HG02970 (cell line): ENCODE data around the gene CATSPERD.
"Not testable (repeated sequence)": the region's sequence is repeated elsewhere in the genome, so short reads cannot be mapped to it uniquely, and the experiment has no call there.

ENCODE experiments used
- ATAC-seq: cut with Tn5 transposase; IDR thresholded peaks from one replicate; pipeline ENCODE4 v1.9.1; 2021; ENCODE audit warnings: mild to moderate bottlenecking, moderate library complexity, moderate number of reproducible peaks; ENCODE audit not compliant: unreplicated experiment, low FRiP score

CATSPERD gene

GRCh38 chr19:5727453-5728050, 7.1 kb downstream of the CATSPERD start:
- no peak for ATAC-seq

GRCh38 chr19:5733172-5733571, 12.7 kb downstream of the CATSPERD start:
- not testable (repeated sequence) for ATAC-seq

DNA sequence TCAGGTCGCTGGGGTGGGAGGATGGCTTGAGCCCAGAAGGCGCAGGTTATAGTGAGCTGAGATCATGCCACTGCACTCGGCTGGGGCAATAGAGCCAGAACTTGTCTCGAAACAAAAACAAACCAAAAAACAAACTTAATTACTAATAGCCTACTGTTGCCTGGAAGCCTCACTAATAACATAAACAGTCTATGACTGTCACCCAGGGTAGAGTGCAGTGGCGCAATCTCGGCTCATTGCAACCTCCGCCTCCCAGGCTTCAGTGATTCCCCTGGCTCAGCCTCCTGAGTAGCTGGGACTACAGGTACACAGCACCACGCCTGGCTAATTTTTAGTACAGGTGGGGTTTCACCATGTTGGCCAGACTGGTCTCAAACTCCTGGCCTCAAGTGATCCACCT, 18.0 kb downstream of the CATSPERD start:
- ATAC-seq = no peak

- ATAC-seq = no peak
Observed at GRCh38 chr19:5742051-5742450, 21.6 kb downstream of the CATSPERD start.

DNA sequence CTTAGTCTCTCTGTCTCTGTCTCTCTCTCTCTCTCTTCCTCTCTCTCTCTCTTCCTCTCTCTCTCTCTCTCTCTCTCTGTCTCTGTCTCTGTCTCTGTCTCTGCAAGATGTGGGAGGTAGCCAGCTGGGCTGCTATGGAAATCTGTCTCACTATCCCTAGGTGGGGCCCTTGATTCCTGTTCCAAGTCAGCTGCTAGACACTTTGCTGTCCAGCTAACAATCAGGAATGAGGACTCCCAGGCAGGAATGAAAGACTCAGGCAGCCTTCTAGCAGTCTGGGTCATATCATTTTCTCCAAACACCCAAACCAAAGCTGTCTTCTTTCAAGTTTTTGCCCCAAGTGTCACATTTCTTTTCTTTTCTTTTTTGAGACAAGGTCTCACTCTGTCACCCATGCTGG, 23.2 kb downstream of the CATSPERD start:
- ATAC-seq = no peak

GRCh38 chr19:5744999-5745398, 24.6 kb downstream of the CATSPERD start:
- ATAC-seq = not testable (repeated sequence)

GRCh38 chr19:5748920-5749319, 28.5 kb downstream of the CATSPERD start:
- not testable (repeated sequence) for ATAC-seq

DNA sequence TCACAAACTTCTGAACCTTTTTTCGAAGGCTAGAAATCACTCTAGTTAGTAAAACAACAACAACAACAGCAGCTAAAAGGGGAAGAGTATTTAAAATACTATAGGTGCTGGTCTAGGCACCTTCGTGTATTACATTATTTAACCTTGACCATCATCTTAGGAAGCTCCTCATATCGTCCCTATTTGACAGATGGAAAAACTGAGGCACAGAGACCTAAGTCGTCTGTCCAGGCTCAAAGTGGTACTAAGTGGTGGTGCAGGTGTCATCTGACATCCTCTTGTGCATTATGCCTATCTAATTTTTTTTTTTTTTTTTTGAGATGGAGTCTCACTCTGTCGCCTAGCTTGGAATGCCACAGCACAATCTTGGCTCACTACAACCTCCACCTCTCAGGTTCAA, 29.1 kb downstream of the CATSPERD start:
- no peak for ATAC-seq

- ATAC-seq = no peak
Observed at GRCh38 chr19:5751709-5752108, 31.3 kb downstream of the CATSPERD start.

DNA sequence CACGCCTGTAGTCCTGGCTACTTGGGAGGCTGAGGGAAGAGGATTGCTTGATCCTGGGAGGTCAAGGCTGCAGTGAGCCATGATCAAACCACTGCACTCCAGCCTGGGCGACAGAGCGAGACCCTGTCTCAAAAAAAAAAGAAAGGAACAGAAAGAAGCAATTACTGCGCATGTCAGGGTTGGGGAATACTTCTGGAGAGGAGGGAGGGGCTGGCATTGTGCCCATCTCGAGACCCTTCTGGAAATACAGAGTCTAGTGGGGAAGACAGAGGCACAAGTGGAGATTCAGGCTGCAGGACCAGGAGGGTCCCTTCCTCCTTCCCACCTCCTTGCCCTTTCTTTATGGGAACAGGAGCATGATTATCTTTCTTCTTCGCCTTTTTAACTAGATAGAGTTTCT, 33.3 kb downstream of the CATSPERD start:
- no peak for ATAC-seq

DNA sequence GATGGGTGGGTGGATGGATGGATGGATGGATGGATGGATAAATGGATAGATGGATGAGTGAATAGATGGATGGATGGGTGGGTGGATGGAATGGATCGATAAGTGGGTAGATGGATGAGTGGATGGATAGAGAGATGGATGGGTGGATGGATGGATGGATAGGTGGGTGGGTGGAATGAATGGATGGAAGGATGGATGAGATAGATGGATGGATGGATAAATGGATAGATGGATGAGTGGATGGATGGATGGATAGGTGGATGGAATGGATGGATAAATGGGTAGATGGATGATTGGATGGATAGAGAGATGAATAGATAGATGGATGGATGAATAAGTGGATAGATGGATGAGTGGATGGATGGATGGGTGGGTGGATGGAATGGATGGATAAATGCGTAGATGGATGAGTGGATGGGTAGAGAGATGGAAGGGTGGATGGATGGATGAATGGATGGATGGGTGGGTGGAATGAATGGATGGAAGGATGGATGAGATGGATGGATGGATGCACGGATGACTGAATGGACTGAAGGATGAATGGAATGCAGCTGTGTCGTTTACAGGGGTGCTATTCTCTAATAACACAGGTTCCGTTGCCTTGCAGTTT, 42.3 kb downstream of the CATSPERD start:
- no peak for ATAC-seq

DNA sequence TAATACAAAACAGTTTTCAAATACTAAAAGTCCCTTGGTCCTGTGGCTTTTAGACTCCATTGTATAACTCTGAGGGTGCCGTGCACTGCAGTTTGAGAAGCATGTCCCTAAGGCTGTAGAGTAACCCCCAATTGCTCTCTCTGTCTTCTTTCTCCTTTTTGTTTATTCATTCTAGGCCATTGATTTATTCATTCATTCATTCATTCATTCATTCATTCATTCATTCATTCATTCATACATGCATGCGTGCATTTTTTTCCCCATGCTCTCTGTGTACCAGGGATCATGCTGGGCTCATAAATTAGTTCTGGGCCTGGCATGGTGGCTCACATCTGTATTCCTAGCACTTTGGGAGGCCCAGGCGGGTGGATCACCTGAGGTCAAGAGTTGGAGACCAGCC, 44.8 kb downstream of the CATSPERD start:
- no peak for ATAC-seq

DNA sequence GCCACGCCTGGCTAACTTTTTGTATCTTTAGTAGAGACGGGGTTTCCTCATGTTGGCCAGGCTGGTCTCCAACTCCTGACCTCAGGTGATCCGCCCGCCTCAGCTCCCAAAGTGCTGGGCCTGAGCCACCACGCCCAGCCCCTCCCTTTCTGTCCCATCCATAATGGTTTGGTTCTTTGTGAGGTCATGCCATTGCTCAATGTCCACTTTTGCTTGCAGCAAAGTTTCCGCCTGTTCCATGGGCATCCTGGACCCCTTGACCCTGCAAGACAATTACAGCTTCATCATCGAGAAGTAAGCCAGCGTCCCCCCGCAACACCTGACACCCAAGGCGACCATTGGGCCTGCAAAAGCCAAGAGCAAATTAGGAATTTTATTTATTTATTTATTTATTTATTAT, 47.5 kb downstream of the CATSPERD start:
- no peak for ATAC-seq

DNA sequence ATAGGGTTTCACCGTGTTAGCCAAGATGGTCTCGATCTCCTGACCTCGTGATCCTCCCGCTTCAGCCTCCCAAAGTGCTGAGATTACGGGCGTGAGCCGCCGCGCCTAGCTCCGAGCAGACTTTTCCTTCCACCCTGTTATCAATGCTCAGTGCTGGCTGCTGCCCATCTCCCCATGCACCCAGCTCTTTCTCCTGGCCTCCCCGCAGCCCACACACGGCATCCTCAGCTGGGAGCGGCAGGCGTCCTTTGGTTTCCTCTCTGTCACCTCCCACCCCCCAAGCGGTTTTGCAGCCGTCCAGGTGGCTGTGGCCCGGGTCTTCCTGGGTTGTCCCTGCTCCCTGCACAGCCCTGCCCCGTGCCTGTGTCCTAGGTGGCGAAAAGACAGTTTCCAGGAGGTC, 52.0 kb downstream of the CATSPERD start:
- no peak for ATAC-seq

- ATAC-seq = no peak
Observed at GRCh38 chr19:5773276-5773675, 52.8 kb downstream of the CATSPERD start.

DNA sequence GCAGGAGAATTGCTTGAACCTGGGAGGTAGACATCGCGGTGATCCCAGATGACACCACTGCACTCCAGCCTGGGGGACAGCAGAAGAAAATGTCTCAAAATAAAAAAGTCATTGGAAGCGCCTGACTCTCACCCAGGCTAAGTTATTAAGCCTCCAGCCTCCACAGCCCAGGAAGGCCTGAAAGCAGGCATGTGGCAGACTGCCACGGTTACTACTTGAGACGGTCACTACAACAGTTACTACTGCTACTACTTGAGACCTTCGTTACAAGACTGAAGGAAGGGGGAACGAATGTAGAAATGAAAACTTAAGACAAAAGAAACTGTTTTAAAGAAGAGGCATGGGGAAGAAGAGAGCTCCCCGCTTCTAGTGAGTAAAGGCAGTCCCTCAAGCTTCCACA, 54.5 kb downstream of the CATSPERD start:
- no peak for ATAC-seq

GRCh38 chr19:5775668-5776309, 55.4 kb downstream of the CATSPERD start:
- ATAC-seq = no peak

- no peak for ATAC-seq
Observed at GRCh38 chr19:5778402-5778801, 58.0 kb downstream of the CATSPERD start.

- ATAC-seq = not testable (repeated sequence)
Observed at GRCh38 chr19:5780916-5781315, 60.5 kb downstream of the CATSPERD start.

DNA sequence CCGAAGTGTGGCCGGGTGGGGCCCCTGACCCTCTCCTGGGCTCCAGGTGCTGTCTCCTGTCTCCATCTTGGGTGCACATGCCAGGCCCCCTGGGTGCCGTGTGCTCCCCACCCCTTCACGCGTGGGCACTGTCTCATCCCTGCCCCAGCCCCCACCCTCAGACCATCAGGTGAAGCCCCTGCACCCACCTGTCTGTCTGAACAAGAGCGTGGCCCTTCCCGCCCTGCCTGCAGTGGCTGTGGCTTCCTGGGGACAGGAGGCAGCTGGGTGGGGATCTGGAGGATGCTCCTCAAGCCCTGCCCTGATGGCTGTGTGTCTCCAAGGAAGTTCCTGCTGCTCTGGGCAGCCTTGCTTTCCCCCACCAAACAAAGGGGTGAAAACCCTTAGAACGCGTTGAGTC, 61.9 kb downstream of the CATSPERD start:
- ATAC-seq = no peak

DNA sequence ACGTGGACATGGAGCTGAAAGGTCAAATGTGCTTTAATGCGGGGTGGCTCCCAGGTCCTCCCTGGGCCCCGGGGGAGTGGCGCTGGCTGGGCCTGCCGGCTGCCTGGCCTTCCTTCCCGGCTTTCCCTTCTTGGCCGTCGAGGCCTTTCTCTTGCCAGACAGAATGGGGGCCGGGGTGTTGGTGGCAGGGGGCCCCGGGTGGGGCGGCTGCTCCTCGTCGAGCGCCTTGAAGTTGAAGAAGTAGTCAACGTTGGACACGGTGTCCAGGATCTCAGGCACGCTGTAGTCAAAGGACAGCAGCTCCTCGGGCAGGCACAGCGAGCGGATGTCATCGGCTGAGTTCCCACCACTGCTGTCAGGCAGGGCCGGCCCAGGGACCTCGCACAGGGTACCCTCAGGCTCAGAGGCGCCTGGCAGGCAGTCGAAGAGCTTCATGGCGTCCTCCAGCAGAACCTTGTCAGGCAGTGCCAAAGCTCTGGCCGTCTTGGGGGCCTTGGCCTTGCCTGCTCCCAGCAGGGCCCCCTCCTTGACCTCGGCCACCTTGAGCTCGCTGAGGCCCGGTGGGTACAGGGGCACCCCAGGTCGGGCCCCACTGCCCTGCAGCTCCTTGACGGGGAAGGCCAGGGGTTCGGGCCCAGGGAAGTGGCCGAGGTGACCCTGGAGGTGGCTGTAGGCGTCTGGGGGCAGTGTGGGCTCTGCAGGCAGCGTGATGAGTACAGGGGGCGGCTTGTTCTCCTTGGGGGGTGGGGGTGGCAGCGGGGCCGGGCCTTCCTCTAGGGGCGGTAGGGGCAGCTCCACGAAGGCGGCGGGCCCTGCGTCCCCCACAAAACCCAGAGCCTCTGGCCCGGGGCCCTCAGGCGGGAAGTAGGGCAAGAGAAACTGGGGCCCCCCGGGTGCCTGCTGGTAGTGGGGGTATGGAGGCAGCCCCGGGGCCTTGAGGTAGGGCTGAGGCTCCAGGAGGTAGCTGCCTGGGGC, 62.8 kb downstream of the CATSPERD start:
- no peak for ATAC-seq
